HG02798 (cell line): ENCODE measurements around the gene PSMD2.

ENCODE experiments used
- ATAC-seq: cut with Tn5 transposase; IDR thresholded peaks from one replicate; pipeline ENCODE4 v1.9.1; 2021; ENCODE audit warnings: mild to moderate bottlenecking; ENCODE audit not compliant: unreplicated experiment, poor library complexity

PSMD2 gene

GRCh38 chr3:184277366-184277765, 21.7 kb upstream of the PSMD2 start:
- ATAC-seq: no peak

GRCh38 chr3:184282941-184283340, 16.1 kb upstream of the PSMD2 start:
- no peak for ATAC-seq

DNA sequence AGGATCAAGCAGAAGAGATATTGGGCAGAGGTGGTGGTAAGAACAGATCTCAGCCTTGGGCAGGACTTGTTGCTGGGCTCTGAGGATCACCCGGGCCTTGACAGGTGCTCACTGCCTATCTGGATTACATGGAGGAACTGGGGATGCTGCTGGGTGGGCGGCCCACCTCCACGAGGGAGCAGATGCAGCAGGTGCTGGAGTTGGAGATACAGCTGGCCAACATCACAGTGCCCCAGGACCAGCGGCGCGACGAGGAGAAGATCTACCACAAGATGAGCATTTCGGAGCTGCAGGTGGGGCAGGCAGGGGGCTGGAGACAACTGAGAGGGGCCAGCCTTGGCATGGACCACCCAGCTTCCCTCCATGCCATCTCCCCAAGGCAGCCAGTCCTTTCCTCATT, 15.4 kb upstream of the PSMD2 start:
- no peak for ATAC-seq

DNA sequence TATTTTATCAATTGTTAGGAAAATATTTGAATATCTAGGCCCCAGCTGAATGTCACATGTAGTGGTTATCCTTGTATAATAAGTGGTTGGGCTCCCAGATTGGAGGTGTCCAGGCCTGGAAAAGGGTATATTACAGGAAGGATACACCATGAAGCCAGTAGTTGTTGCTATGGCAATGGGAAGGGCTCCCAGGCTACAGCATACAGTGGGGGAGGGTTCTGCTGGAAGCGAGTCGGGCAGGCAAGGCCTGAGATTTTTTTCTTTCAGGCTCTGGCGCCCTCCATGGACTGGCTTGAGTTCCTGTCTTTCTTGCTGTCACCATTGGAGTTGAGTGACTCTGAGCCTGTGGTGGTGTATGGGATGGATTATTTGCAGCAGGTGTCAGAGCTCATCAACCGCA, 14.3 kb upstream of the PSMD2 start:
- no peak for ATAC-seq

- ATAC-seq: no peak
Measured at GRCh38 chr3:184289426-184289938, 9.6 kb upstream of the PSMD2 start.

- no peak for ATAC-seq
Measured at GRCh38 chr3:184290331-184290730, 8.7 kb upstream of the PSMD2 start.

DNA sequence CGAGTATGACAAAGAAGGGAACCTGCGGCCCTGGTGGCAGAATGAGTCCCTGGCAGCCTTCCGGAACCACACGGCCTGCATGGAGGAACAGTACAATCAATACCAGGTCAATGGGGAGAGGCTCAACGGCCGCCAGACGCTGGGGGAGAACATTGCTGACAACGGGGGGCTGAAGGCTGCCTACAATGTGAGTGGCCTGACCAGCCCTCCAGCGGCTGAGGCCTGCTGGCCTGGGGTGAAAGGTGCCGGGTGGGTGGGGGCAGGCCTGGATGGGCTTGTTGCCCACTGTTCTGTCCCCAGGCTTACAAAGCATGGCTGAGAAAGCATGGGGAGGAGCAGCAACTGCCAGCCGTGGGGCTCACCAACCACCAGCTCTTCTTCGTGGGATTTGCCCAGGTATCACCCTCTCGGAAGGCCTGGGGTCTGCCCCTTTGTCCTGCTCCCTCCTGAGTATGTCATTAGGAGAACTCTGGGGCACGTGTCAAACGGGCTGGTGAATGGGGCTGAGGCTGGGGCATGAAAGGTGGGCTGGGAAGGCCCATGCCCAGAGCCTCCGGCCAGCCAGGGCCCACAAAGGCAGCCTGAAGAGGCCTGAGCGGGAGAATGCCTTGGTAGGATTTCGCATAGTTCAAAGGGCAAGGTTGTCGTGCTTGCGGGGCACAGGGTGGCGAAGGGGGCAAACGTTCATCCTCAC, 7.8 kb upstream of the PSMD2 start:
- no peak for ATAC-seq

DNA sequence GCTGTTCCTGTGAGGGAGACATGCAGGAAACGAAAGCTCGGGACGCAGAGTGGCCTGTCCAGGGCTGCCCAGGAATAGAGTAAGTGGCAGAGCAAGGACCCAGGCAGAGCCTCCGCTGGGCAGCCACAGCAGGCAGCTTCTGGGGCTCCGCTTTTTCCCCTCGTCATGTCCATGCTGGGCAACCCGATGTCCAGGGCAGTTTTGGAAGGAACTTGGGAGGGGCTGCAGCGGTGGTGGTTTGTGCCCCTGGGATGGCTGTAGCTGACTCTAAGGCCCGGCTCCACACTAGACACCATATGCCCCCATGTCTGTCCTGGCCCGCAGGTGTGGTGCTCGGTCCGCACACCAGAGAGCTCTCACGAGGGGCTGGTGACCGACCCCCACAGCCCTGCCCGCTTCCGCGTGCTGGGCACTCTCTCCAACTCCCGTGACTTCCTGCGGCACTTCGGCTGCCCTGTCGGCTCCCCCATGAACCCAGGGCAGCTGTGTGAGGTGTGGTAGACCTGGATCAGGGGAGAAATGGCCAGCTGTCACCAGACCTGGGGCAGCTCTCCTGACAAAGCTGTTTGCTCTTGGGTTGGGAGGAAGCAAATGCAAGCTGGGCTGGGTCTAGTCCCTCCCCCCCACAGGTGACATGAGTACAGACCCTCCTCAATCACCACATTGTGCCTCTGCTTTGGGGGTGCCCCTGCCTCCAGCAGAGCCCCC, 7.1 kb upstream of the PSMD2 start:
- no peak for ATAC-seq

- no peak for ATAC-seq
Measured at GRCh38 chr3:184295771-184296170, 3.3 kb upstream of the PSMD2 start.

GRCh38 chr3:184296616-184297015, 2.4 kb upstream of the PSMD2 start:
- ATAC-seq: no peak

DNA sequence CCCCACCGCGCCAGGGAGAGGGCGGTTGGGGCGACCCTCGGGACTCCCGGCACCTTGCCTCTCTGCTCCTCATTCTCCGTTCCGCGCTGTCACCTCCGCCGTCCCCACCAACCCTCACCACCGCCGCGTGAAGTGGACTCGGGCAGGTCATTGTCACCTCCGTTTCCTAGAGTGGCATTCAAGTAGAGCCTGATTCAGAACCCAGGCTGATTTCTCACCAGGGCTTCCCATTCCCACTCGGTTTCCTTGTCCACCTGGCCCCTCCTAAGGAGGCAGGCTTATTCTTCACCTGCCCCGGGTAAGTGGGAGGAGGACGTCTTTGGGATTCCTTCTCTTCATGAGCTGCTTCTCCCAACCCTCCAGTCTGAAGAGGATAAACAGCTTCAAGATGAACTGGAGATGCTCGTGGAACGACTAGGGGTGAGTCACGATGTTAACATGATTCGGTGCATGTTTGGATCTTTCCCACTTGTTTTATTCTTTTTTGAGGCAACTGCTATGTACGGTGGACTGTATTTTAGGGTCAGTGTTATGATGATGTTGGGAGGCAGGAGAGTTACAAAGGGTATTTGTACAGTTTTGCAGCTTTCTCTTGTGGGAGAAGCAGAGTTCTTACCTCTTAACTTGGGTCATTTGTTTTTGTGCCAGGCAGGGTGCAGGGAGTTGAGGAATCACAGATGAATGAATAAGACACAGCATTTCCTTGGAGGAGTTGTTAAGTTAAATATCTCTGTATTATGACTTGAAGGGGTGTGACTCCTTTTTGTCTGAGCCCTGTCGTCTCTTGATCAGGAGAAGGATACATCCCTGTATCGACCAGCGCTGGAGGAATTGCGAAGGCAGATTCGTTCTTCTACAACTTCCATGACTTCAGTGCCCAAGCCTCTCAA, 692 bp downstream of the PSMD2 start:
- ATAC-seq: no peak

DNA sequence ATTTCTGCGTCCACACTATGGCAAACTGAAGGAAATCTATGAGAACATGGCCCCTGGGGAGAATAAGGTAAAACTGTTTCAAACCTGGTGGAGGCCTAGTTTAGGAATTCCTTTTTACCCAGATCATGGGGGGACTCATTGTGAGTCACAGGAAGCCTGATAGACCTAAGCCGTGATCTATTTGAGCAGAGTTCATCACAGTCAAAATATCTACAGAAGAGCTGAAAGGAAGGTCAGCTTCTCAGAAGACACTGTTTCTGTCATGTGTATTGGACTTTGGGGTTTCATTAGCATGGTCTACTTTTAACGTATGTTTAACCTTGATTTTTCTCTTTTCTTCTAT, 1.3 kb downstream of the PSMD2 start:
- ATAC-seq: no peak

GRCh38 chr3:184305577-184305976, 6.5 kb downstream of the PSMD2 start:
- no peak for ATAC-seq

DNA sequence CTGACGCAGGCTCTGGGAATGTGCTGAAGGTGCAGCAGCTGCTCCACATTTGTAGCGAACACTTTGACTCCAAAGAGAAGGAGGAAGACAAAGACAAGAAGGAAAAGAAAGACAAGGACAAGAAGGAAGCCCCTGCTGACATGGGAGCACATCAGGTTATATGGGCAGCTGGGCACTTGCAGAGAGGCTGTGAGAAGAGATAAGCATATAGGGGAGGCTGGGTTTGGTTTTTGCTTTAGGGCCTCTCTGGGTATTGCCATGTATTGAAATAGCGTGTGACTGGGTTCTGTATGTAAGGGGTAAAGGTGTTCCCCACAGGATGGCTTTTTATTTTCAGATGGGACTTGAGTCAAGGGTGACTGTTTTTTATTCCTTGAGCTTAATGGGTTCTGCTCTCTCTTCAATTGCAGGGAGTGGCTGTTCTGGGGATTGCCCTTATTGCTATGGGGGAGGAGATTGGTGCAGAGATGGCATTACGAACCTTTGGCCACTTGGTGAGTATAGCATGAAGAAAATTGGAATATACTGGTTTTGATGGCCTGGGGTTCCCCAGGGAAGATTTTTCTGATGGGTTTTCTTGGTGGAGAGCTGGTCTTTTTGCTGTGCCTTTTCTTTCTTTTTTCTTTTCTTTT, 7.4 kb downstream of the PSMD2 start:
- ATAC-seq: no peak

GRCh38 chr3:184307915-184308314, 8.9 kb downstream of the PSMD2 start:
- ATAC-seq: no peak

DNA sequence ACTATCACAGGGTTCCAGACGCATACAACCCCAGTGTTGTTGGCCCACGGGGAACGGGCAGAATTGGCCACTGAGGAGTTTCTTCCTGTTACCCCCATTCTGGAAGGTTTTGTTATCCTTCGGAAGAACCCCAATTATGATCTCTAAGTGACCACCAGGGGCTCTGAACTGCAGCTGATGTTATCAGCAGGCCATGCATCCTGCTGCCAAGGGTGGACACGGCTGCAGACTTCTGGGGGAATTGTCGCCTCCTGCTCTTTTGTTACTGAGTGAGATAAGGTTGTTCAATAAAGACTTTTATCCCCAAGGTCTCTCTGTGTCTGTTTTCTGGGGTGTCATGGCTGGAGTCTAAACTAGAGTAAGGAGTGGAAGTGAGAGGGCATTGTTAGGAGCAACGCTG, 9.7 kb downstream of the PSMD2 start:
- no peak for ATAC-seq

GRCh38 chr3:184311633-184312032, 12.6 kb downstream of the PSMD2 start:
- no peak for ATAC-seq

DNA sequence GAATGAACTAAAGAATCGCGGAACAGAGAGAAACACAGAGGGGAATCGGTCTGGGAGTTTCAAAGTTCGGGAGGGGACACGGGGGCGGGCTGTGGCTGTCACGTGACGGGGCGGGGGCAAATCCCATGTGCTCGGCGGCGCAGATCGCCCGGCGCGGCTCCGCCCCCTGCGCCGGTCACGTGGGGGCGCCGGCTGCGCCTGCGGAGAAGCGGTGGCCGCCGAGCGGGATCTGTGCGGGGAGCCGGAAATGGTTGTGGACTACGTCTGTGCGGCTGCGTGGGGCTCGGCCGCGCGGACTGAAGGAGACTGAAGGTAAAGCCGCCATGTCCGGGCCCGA, 15.3 kb downstream of the PSMD2 start, which contains the start of gene EIF4G1:
Gene EIF4G1 (plus strand): TSS at position 244 of the 337 bp plus-strand sequence. CDS start 1,191 bp downstream, outside the sequence.
- peak; percentile 90 for ATAC-seq

- ATAC-seq: peak; percentile 51
Measured at GRCh38 chr3:184314700-184315542, 15.9 kb downstream of the PSMD2 start.

GRCh38 chr3:184315543-184315867, 16.5 kb downstream of the PSMD2 start:
- ATAC-seq: no peak
